IMR-90 (cell line): ENCODE data around the gene PLCH2.

Experiments used
- CTCF ChIP-seq: conservative IDR thresholded peaks from 2 replicates; pipeline ENCODE4 v1.5.1; 2012; ENCODE audit warnings: mild to moderate bottlenecking, low read depth, low read length, improper control_type of control experiment
- MXI1 ChIP-seq: IDR thresholded peaks from 2 replicates; pipeline ENCODE4 v1.6.1; 2012; ENCODE audit warnings: low read depth, mild to moderate bottlenecking, low read length, moderate library complexity, borderline replicate concordance
- RFX5 ChIP-seq: IDR thresholded peaks from 2 replicates; pipeline ENCODE4 v1.8.0; 2012; ENCODE audit warnings: low read depth, mild to moderate bottlenecking, low read length, moderate library complexity

GRCh38 chr1:2472561-2473177 lies 3.4 kb upstream of the PLCH2 start:
- TF ChIP-seq CTCF (no peak), RFX5 (no peak), MXI1 (no peak)
